ENCODE data around the gene KNDC1. TPM values are rescaled to one million over a fixed set of nuclear protein-coding genes. Genes with fewer than 3 reads are reported as not detected.

Gene KNDC1
- polyA plus RNA-seq, 1 donor (not counting 4 experiments of a cell fraction or from before 2014, with no cell fraction given), result 0.20 TPM

GRCh38 chr10:133184591-133185244, 24.7 kb downstream of the KNDC1 start:
- no peaks in the 10 kb centered on the region for H3K27me3 ChIP-seq (ENCODE audit: control insufficient read depth, extremely low read depth, insufficient read depth, low read length)

DNA sequence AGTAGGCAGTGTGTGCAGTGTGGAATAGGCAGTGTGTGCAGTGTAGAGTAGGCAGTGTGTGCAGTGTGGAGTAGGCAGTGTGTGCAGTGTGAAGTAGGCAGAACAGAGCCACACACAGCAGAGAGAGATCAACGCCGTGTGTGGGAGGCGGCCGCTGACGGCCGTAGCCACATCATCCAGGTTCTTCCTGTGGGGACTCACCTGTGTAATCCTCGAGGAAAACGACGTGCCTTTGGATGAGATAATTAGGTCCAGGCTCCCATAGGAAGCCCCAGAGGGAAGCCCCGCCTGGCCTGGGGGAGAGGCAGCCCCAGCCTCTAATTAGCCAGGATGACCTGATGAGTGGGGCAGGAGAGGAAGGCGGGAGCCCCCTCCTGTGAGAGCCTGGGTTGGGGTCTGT, 25.4 kb downstream of the KNDC1 start:
- no peak overlapping the region for H3K4me2 ChIP-seq (ENCODE audit: control insufficient read depth, extremely low read depth, insufficient read depth, low read depth, low read length)
- no peaks in the 10 kb centered on the region for H3K79me2 ChIP-seq (ENCODE audit: control insufficient read depth, insufficient read depth, low read length)
- H2AFZ ChIP-seq (ENCODE audit: control insufficient read depth, low read length), result no peak overlapping the region
- H4K20me1 ChIP-seq (ENCODE audit: control insufficient read depth, extremely low read depth, insufficient read depth, low read length), result no peaks in the 10 kb centered on the region
- no peaks in the 10 kb centered on the region for H3K36me3 ChIP-seq (ENCODE audit: control insufficient read depth in 2 of 2, extremely low read depth in 1 of 2, insufficient read depth in 2 of 2, low read length in 2 of 2)
- H3K9ac ChIP-seq (ENCODE audit: control insufficient read depth, extremely low read depth, insufficient read depth, low read length), result no peak overlapping the region
- peaks cover 7% of the 10 kb centered on the region for H3K9me3 ChIP-seq (ENCODE audit: control insufficient read depth, low read depth, low read length)
- TF ChIP-seq, protein P1, sequence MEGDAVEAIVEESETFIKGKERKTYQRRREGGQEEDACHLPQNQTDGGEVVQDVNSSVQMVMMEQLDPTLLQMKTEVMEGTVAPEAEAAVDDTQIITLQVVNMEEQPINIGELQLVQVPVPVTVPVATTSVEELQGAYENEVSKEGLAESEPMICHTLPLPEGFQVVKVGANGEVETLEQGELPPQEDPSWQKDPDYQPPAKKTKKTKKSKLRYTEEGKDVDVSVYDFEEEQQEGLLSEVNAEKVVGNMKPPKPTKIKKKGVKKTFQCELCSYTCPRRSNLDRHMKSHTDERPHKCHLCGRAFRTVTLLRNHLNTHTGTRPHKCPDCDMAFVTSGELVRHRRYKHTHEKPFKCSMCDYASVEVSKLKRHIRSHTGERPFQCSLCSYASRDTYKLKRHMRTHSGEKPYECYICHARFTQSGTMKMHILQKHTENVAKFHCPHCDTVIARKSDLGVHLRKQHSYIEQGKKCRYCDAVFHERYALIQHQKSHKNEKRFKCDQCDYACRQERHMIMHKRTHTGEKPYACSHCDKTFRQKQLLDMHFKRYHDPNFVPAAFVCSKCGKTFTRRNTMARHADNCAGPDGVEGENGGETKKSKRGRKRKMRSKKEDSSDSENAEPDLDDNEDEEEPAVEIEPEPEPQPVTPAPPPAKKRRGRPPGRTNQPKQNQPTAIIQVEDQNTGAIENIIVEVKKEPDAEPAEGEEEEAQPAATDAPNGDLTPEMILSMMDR (optimal IDR thresholded peaks at IDR 0.05 in 1 of 3, IDR thresholded peaks at IDR 0.05 in 1 of 3, conservative IDR thresholded peaks at IDR 0.05 in 1 of 3; ENCODE audit: extremely low read depth in 1 of 3, insufficient read depth in 2 of 3, low read length in 3 of 3), result no peak
- no peak for TF ChIP-seq EZH2 (IDR thresholded peaks at IDR 0.05; ENCODE audit: low read length)
- no peaks in the 10 kb centered on the region for H3K4me1 ChIP-seq (ENCODE audit: control insufficient read depth, extremely low read depth, insufficient read depth, low read length)
- no peaks in the 10 kb centered on the region for H3K9me1 ChIP-seq (ENCODE audit: control insufficient read depth, extremely low read depth, insufficient read depth, low read length)
- DNase-seq (ENCODE audit: low read depth, low spot score) (no peak), FAIRE-seq (no peak)
- no peak overlapping the region for H3K4me3 ChIP-seq (ENCODE audit: control insufficient read depth in 2 of 3, extremely low read depth in 1 of 3, insufficient read depth in 2 of 3, low read depth in 1 of 3, low read length in 3 of 3)
- dilution Hi-C loops (cut with MboI; ENCODE audit: extremely low pct_ligation_motif_present, low sequenced_read_pairs), result no loop called here
- H3K27me3 ChIP-seq (ENCODE audit: control insufficient read depth, extremely low read depth, insufficient read depth, low read length), result no peaks in the 10 kb centered on the region
- H3K27ac ChIP-seq (ENCODE audit: control insufficient read depth, insufficient read depth, low read length), result no peak overlapping the region

More at GRCh38 chr10:133184591-133185244, 24.7 kb downstream of the KNDC1 start:
- FAIRE-seq (no peak), DNase-seq (ENCODE audit: low read depth, low spot score) (no peak)
- Histone ChIP-seq H3K9ac (ENCODE audit: control insufficient read depth, extremely low read depth, insufficient read depth, low read length) (no peak overlapping the region), H3K27ac (ENCODE audit: control insufficient read depth, insufficient read depth, low read length) (no peak overlapping the region), H3K4me3 (ENCODE audit: control insufficient read depth in 2 of 3, extremely low read depth in 1 of 3, insufficient read depth in 2 of 3, low read depth in 1 of 3, low read length in 3 of 3) (no peak overlapping the region), H3K9me1 (ENCODE audit: control insufficient read depth, extremely low read depth, insufficient read depth, low read length) (no peaks in the 10 kb centered on the region), H4K20me1 (ENCODE audit: control insufficient read depth, extremely low read depth, insufficient read depth, low read length) (no peaks in the 10 kb centered on the region), H3K4me2 (ENCODE audit: control insufficient read depth, extremely low read depth, insufficient read depth, low read depth, low read length) (no peak overlapping the region), H2AFZ (ENCODE audit: control insufficient read depth, low read length) (no peak overlapping the region), H3K4me1 (ENCODE audit: control insufficient read depth, extremely low read depth, insufficient read depth, low read length) (no peaks in the 10 kb centered on the region), H3K9me3 (ENCODE audit: control insufficient read depth, low read depth, low read length) (peaks cover 7% of the 10 kb centered on the region), H3K79me2 (ENCODE audit: control insufficient read depth, insufficient read depth, low read length) (no peaks in the 10 kb centered on the region), H3K36me3 (ENCODE audit: control insufficient read depth in 2 of 2, extremely low read depth in 1 of 2, insufficient read depth in 2 of 2, low read length in 2 of 2) (no peaks in the 10 kb centered on the region)
- TF ChIP-seq, protein P1 (optimal IDR thresholded peaks at IDR 0.05 in 1 of 3, IDR thresholded peaks at IDR 0.05 in 1 of 3, conservative IDR thresholded peaks at IDR 0.05 in 1 of 3; ENCODE audit: extremely low read depth in 1 of 3, insufficient read depth in 2 of 3, low read length in 3 of 3), result no peak
- TF ChIP-seq EZH2 (IDR thresholded peaks at IDR 0.05; ENCODE audit: low read length), result no peak
- dilution Hi-C loops (cut with MboI; ENCODE audit: extremely low pct_ligation_motif_present, low sequenced_read_pairs), result no loop called here
